ENCODE results near the gene TPBGL. TPM values are rescaled to one million over a fixed set of nuclear protein-coding genes. Genes with fewer than 3 reads are reported as not detected.

Gene TPBGL
- total RNA-seq, 1 experiment from 2014 or later, result 0.41 TPM

DNA sequence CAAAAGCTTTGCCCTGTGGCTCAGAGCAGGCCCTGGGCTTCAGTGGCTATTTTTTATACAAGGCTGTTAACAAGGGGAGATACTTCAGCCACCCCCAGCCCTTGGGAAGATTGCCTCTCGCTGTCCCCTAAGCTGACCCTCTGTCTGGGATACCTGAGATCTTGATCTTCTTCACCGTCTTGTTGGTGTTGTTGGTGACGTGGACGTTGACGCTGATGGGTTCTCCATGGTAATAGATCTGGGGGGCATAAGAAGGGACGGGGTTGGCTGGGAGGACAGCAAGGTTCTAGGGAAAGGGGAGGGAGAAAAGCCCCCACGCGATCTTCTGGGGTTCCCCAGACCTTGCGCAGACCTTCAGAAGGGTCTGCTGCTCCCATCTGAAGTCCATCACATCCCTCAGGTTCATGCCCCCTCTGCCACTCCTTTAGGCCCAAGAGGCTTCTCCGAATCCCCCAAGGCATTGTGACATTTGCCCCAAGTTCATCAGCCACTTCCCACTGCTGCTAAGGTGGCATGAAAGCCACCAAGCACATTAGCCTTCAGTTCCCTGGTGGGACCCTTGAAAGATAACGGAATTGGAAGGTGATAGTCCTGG lies 36.7 kb downstream of the TPBGL start:
- Histone ChIP-seq H3K27me3 (replicated peaks; ENCODE audit: insufficient read depth, low read depth, low read length, poor library complexity) (no peaks in the 10 kb centered on the region), H3K36me3 (ENCODE audit: insufficient read depth, low read length, poor library complexity, severe bottlenecking) (peaks cover 2% of the 10 kb centered on the region), H3K9me3 (ENCODE audit: low read depth, low read length, poor library complexity, severe bottlenecking) (no peaks in the 10 kb centered on the region), H3K4me3 (ENCODE audit: low read depth, low read length, poor library complexity, severe bottlenecking) (no peak overlapping the region), H3K27ac (ENCODE audit: low read depth, low read length, poor library complexity, severe bottlenecking) (no peak overlapping the region), H3K4me1 (ENCODE audit: insufficient read depth, low read length, poor library complexity, severe bottlenecking) (no peaks in the 10 kb centered on the region)
- no TSS peak for BruUV-seq (replicated peaks)
- ChIA-PET POLR2A (ENCODE audit: low non-redundant PET) (no interaction called here), CTCF (no interaction called here)
- DNase-seq (ENCODE audit: low spot score), result no peak
- no peak for TF ChIP-seq EZH2 (IDR thresholded peaks at IDR 0.05; ENCODE audit: borderline replicate concordance, low read depth, low read length, poor library complexity, severe bottlenecking)
- TF ChIP-seq, protein P1, sequence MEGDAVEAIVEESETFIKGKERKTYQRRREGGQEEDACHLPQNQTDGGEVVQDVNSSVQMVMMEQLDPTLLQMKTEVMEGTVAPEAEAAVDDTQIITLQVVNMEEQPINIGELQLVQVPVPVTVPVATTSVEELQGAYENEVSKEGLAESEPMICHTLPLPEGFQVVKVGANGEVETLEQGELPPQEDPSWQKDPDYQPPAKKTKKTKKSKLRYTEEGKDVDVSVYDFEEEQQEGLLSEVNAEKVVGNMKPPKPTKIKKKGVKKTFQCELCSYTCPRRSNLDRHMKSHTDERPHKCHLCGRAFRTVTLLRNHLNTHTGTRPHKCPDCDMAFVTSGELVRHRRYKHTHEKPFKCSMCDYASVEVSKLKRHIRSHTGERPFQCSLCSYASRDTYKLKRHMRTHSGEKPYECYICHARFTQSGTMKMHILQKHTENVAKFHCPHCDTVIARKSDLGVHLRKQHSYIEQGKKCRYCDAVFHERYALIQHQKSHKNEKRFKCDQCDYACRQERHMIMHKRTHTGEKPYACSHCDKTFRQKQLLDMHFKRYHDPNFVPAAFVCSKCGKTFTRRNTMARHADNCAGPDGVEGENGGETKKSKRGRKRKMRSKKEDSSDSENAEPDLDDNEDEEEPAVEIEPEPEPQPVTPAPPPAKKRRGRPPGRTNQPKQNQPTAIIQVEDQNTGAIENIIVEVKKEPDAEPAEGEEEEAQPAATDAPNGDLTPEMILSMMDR (conservative IDR thresholded peaks at IDR 0.05; ENCODE audit: low read depth, low read length), result no peak
- intact Hi-C loops (cut with micrococcal nuclease; ENCODE audit: unreplicated experiment), result no loop called here

GRCh38 chr11:75277991-75278790 lies 37.6 kb downstream of the TPBGL start:
- TF ChIP-seq, protein P1 (conservative IDR thresholded peaks at IDR 0.05; ENCODE audit: low read depth, low read length), result no peak
- TF ChIP-seq EZH2 (IDR thresholded peaks at IDR 0.05; ENCODE audit: borderline replicate concordance, low read depth, low read length, poor library complexity, severe bottlenecking), result no peak
- CTCF ChIA-PET, result no interaction called here
- DNase-seq (ENCODE audit: low spot score), result no peak
- intact Hi-C loops (cut with micrococcal nuclease; ENCODE audit: unreplicated experiment), result no loop called here
- BruUV-seq (replicated peaks), result no TSS peak
- H3K9me3 ChIP-seq (ENCODE audit: low read depth, low read length, poor library complexity, severe bottlenecking), result no peaks in the 10 kb centered on the region
- no peak overlapping the region for H3K27ac ChIP-seq (ENCODE audit: low read depth, low read length, poor library complexity, severe bottlenecking)
- H3K27me3 ChIP-seq (replicated peaks; ENCODE audit: insufficient read depth, low read depth, low read length, poor library complexity), result no peaks in the 10 kb centered on the region
- POLR2A ChIA-PET (ENCODE audit: low non-redundant PET), result no interaction called here
- peaks cover 2% of the 10 kb centered on the region for H3K36me3 ChIP-seq (ENCODE audit: insufficient read depth, low read length, poor library complexity, severe bottlenecking)
- no peak overlapping the region for H3K4me3 ChIP-seq (ENCODE audit: low read depth, low read length, poor library complexity, severe bottlenecking)
- H3K4me1 ChIP-seq (ENCODE audit: insufficient read depth, low read length, poor library complexity, severe bottlenecking), result no peaks in the 10 kb centered on the region

GRCh38 chr11:75279273-75279672 lies 38.7 kb downstream of the TPBGL start:
- intact Hi-C loops (cut with micrococcal nuclease; ENCODE audit: unreplicated experiment), result no loop called here
- no peak for TF ChIP-seq EZH2 (IDR thresholded peaks at IDR 0.05; ENCODE audit: borderline replicate concordance, low read depth, low read length, poor library complexity, severe bottlenecking)
- TF ChIP-seq, protein P1 (conservative IDR thresholded peaks at IDR 0.05; ENCODE audit: low read depth, low read length), result no peak
- H3K36me3 ChIP-seq (ENCODE audit: insufficient read depth, low read length, poor library complexity, severe bottlenecking), result peaks cover 2% of the 10 kb centered on the region
- CTCF ChIA-PET, result interaction anchor here (0.5 to 1.9 kb wide), 7 partner anchors 9 to 109 kb away, joined by 3 to 11 read pairs (median 5); no protein-coding TSS in a partner anchor
- H3K4me3 ChIP-seq (ENCODE audit: low read depth, low read length, poor library complexity, severe bottlenecking), result no peak overlapping the region
- DNase-seq (ENCODE audit: low spot score), result no peak
- BruUV-seq (replicated peaks), result no TSS peak
- H3K9me3 ChIP-seq (ENCODE audit: low read depth, low read length, poor library complexity, severe bottlenecking), result no peaks in the 10 kb centered on the region
- H3K27me3 ChIP-seq (replicated peaks; ENCODE audit: insufficient read depth, low read depth, low read length, poor library complexity), result no peaks in the 10 kb centered on the region
- POLR2A ChIA-PET (ENCODE audit: low non-redundant PET), result no interaction called here
- H3K27ac ChIP-seq (ENCODE audit: low read depth, low read length, poor library complexity, severe bottlenecking), result no peak overlapping the region
- H3K4me1 ChIP-seq (ENCODE audit: insufficient read depth, low read length, poor library complexity, severe bottlenecking), result no peaks in the 10 kb centered on the region
